HG02763 (cell line): ENCODE measurements around the gene NKRF.
"Not testable (repeated sequence)": the region's sequence is repeated elsewhere in the genome, so short reads cannot be mapped to it uniquely, and the experiment has no call there.

ENCODE experiments used
- ATAC-seq: cut with Tn5 transposase; IDR thresholded peaks from one replicate; pipeline ENCODE4 v1.9.1; 2021; ENCODE audit warnings: mild to moderate bottlenecking, moderate library complexity; ENCODE audit not compliant: unreplicated experiment

NKRF gene

GRCh38 chrX:119606280-119607017 is at the start of gene NKRF:
Gene NKRF, minus strand, starts transcription at chrX:119606424.
- peak; percentile 70 for ATAC-seq

GRCh38 chrX:119655125-119655524 is 48.9 kb upstream of the NKRF start:
- ATAC-seq: no peak

DNA sequence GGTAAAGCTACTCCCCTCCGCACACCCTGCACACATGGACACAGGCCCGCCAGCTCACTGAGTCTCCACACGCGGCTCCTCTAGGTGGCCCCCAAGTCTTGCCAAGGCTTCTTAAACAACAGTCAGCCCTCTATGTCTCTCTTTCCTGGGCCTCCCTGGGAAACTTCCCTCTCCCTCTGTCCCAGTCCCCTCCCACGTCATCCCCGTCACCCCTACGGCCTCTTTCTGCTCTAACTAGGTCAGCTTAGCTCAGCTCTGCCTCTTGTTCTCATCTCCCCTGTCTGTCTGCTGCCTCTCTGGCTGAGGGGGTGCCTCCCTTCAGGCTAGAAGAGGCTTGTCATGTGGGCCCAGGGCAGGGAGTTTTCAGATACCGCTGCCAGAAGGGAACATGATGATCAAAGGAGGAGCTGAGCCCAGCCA is 47.9 kb upstream of the NKRF start:
- ATAC-seq: no peak

GRCh38 chrX:119648421-119648775 is 42.2 kb upstream of the NKRF start:
- peak; percentile 1 for ATAC-seq

DNA sequence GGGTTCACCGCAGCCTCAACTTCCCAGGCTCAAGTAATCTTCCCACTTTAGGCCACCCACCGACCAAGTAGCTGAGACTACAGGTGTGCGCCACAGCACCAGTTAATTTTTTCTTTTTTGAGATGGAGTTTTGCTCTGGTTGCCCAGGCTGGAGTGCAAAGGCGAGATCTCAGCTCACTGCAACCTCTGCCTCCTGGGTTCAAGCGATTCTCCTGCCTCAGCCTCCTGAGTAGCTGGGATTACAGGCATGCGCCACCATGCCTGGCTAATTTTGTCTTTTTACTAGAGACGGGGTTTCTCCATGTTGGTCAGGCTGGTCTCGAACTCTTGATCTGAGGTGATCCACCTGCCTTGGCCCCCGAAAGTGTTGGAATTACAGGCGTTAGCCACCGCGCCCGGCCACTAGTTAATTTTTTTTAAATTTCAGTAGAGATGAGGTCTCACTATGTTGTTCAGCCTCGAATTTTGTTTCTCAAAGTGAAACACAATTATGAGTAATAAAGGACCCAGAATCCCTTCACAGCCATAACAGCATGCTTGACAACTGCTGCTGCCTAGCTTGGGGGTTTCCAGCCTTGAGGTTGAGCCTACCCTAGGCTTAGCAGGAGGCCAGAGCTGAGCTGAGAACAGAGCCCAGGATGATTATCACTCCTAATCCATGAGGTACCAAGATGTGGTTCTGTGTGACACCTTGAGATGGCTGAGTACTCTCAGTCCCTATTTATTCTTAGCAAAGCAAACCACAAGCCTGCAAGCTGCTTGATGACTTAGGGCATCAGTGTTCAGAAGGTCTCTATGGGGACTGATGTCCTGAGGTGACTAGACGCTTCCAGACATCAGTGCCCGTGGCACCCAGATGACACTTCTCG is 41.6 kb upstream of the NKRF start:
- ATAC-seq: peak; percentile 90

DNA sequence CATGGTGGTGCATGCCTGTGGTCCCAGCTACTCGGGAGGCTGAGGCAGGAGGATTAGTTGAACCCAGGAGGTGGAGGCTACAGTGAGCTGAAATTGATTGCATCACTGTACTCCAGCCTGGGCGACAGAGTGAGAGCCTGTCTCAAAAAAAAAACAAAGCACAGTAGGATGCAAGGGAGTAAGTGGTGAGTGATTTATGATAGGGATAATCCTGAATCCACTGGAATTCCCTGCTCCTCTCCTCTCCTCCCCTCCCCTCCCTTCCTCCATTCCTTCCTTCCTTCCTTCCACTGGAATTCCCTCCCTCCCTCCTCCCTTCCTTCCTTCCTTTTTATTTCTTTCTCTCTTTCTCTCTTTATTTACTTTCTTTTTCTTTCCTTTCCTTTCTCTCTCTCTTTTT is 40.9 kb upstream of the NKRF start:
- ATAC-seq: no peak

GRCh38 chrX:119646515-119646914 is 40.3 kb upstream of the NKRF start:
- no peak for ATAC-seq

DNA sequence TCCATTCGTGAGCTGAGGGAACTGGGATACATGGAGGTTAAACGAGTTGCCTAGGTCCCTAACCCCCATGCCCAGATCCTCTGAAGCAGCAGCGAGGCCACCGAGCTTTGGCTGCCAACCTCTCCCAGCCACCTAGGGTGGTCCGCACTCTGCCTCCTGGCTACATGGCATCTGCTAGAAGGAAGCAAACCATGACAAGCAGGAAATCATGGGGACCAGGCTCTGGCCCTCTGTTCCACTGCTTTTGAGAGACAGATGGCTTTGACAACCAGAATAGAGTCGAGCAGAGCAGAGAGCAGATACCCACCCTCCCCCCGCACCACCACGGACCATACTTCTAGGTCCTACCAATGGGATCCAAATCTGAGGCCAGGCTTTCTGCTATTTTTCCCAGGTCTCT is 37.5 kb upstream of the NKRF start:
- no peak for ATAC-seq

- ATAC-seq: no peak
Measured at GRCh38 chrX:119640731-119641170, 34.5 kb upstream of the NKRF start.

DNA sequence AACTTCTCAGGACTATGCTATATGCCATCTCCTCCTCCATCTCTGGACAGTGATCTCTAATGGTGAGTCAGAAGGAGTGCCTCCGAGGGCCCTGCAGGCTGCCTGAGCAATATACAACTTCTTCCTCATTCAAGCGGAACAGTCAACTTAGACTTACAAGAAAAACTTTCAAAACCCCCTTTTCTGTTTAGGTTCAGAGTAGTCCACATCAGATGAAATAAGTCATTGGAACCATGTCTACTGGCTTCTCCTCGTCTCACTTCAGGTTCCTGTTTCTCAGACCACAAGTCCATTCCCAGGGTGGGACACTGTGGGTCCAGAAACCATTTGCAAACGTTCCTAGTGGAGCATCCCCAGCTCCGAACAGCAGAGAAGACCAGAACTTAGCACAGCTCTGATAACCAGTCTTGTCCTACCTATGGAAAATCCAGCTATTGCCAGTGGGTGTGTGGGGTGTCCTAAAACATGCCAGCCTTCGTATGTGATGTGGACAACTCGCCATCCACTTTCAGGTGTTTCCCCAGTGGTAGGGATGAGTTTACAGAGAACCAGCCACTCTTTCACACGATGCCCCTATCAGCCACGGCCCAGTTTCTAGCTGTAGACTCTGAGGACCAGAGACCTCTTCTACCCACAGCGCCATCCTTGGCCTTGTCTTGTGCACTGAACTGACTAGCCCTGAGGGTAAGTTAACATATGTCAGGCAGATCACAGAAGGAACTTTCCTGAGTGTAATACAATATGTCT is 32.7 kb upstream of the NKRF start:
- peak; percentile 63 for ATAC-seq

DNA sequence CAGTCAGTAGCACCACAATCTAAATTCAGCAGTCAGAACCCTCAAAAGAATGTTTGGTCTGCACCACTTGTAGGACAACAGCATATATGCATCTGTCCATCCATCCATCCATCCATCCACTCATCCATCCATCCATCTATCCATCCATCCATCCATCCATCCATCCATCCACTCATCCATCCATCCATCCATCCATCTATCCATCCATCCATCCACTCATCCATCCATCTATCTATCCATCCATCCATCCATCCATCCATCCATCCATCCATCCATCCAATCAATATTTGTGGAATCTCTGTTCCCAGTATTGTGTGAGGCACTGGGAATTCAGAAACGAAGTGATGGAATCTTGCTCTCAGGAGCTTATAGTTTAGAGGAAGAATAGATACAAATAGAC is 31.2 kb upstream of the NKRF start:
- ATAC-seq: not testable (repeated sequence)

DNA sequence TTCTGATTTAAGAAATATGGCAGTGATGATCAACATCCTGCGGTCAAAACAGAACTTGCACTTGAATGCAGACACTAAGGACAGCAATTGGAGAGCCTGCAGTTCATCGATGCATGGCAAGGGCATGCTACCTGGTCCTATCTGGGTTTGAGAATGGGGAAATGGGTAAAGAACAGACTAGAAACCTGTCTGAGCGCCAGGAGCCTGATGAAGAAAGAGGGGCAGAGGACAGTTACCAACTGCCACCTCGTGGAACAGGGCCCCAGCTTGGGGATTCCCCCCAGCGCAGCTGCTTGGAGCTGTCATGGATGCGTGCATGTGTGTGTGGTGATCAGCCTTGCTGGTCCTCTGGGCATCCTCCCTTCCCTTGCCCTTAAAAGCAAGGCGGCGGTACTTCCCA is 30.2 kb upstream of the NKRF start:
- peak; percentile 55 for ATAC-seq

GRCh38 chrX:119635799-119636198 is 29.6 kb upstream of the NKRF start:
- ATAC-seq: peak; percentile 10

GRCh38 chrX:119635179-119635578 is 29.0 kb upstream of the NKRF start:
- no peak for ATAC-seq

- ATAC-seq: no peak
Measured at GRCh38 chrX:119625843-119626242, 19.6 kb upstream of the NKRF start.

DNA sequence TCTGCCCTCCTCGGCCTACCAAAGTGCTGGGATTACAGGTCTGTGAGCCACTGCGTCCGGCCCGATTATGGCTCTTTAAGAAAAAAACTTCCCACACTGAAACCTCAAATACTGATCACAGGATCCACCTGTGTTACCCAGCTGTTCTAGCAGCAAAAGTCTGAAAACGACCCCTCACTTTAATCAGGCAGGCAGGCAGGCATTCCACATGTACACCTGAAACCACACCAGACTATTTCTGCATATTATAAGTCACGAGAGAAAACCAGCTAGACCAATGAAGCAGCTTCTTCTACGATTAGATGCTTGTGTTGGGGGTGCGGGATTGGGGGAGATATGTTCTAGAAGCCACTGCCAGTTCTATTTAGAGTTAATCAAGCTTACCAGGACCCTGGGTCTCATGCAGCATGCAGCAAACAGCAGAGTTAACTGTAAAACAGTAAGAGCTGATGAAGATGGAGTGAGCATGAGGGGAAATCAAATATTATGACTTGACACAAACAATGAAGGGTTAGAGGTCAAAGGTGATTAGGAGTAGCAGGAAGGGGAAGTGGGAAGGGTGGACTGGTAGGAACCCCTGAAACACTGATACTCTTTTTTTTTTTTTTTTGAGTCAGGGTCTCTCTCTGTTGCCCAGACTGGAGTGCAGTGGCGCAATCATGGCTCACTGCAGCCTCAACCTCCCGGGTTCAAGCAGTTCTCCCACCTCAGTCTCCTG is 18.9 kb upstream of the NKRF start:
- ATAC-seq: no peak

- no peak for ATAC-seq
Measured at GRCh38 chrX:119624417-119624816, 18.2 kb upstream of the NKRF start.

DNA sequence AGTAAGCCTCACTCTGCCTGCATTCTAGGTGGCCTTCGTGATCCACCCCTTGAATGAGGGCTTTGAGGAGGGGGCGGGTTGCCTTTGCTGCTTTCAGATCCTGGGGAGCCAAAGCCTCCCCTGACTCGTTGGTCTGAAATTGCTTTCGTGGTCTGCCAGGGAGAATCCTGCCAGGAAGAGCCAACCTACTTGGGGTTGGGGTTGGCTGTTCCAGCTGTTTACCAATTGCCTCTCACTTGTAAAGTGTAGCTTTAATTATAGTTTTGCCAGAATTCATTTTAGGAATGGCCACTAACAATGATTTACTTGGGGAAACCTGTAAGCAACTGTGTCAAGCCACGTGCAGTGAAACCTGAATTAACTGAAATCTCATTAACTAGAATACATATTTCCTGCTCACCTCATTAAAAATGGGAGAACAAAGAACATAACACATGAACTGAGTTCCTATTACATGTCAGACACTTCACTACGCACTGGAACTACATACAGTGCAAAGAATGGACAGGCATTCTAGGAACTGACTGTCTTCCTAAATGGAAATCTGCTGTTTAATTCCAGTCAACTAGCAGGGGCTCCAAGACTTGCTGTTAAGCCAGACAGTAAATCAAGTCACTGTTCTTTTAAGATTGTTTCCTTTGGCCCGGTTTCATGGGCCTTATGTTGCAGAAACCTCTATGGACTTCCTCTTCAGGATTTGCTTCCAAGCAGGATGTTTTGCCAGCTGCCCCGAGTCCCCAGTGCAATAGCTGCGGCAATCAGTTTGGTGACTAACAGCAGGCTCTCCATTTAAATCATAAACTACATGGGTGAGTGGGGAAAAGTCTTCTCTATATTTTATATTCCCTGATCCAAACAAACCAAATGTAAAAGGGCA is 16.4 kb upstream of the NKRF start:
- no peak for ATAC-seq

DNA sequence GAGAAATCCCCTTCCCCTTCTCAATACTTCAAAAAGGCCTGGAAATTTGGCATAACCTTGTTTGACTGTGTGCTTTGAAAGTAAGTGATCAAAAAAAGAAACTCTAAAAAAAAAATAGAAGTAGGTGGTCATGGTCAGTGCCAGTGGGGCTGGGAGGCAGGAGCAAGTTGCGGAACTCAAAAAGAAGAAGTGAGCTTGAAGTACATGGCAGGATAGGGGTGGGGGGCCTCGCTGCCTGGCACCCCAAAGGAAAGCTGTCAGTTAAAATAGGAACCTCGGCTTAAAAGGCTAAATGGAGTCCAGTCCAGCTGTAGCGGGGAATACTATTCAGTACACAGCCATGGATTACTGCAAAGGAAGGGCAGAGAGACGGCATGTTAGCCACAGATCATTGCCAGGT is 12.2 kb upstream of the NKRF start:
- no peak for ATAC-seq
